GM12878 (cell line): ENCODE measurements around the gene SLC23A2. TPM values are rescaled to one million over a fixed set of nuclear protein-coding genes. Genes with fewer than 3 reads are reported as not detected.

Source experiments
- ATAC-seq: fragments of 200-7000 bp; cut with Tn5 transposase; 3 replicates; pipeline ENCODE4 v1.9.1; 2020; ENCODE audit warnings: mild to moderate bottlenecking, moderate library complexity
- BruUV-seq: library from RNA; stranded (reverse); fragments of 400-500 nt; replicated peaks from 2 replicates; lab custom pipeline; 2021; lab: Mats Ljungman, UMichigan
- CTCF ChIA-PET: fragments of 300-600 bp; sonication (Branson Sonifier 250); formaldehyde crosslinking; extraction: SDS; loops from one replicate; lab custom pipeline; 2021; ENCODE audit warnings: inconsistent platforms; lab: Yijun Ruan, JAX
- POLR2A ChIA-PET: fragments of 350-600 bp; formaldehyde crosslinking; extraction: SDS; loops from one replicate; lab custom pipeline; 2021; ENCODE audit warnings: inconsistent platforms; lab: Charles Lee
- RAD21 ChIA-PET: fragments of 300-600 bp; sonication (Branson Sonifier 250); formaldehyde crosslinking; loops from one replicate; lab custom pipeline; 2023; ENCODE audit warnings: antibody characterized with exemption; ENCODE audit not compliant: unreplicated experiment; lab: Charles Lee
- SMC1A ChIA-PET: fragments of 300-600 bp; sonication (Branson Sonifier 250); formaldehyde crosslinking; loops from one replicate; lab custom pipeline; 2023; ENCODE audit not compliant: unreplicated experiment, uncharacterized antibody; lab: Charles Lee
- DNase-seq: peaks from one replicate; pipeline ENCODE4 v3.0.0-alpha.2; 2011; ENCODE audit warnings: low read depth, low spot score
- FAIRE-seq: peaks from 3 replicates; lab custom pipeline; 2011; peaks lifted over from hg19 to GRCh38; lab: Jason Lieb, UNC
- H2AFZ ChIP-seq: 2 replicates; pipeline ENCODE4 v1.6.0; 2011; ENCODE audit warnings: low read depth, low read length, control low read depth; ENCODE audit not compliant: control insufficient read depth
- H3K27ac ChIP-seq: 2 replicates; pipeline ENCODE4 v1.5.1; 2011; ENCODE audit warnings: control low read depth; ENCODE audit not compliant: control insufficient read depth, insufficient read depth
- H3K27me3 ChIP-seq, 2 experiments: replicated peaks in 1 of 2; 2 replicates each; pipeline versions ENCODE4 v1.6.0 to v1.6.1; 2011; ENCODE audit warnings: low read length in 1 of 2; ENCODE audit not compliant: control insufficient read depth in 2 of 2, insufficient read depth in 2 of 2
- H3K36me3 ChIP-seq, 2 experiments: 2 replicates each; pipeline ENCODE4 v1.5.1; 2011; ENCODE audit warnings: low read length in 1 of 2; ENCODE audit not compliant: control insufficient read depth in 2 of 2, insufficient read depth in 2 of 2
- H3K4me1 ChIP-seq: 2 replicates; pipeline ENCODE4 v1.6.1; 2011; ENCODE audit warnings: mild to moderate bottlenecking, low read length, moderate library complexity, mixed read lengths; ENCODE audit not compliant: control insufficient read depth, insufficient read depth
- H3K4me2 ChIP-seq: 2 replicates; pipeline ENCODE4 v1.6.0; 2011; ENCODE audit warnings: control low read depth; ENCODE audit not compliant: control insufficient read depth, insufficient read depth
- H3K4me3 ChIP-seq: fragments of 200-600 bp; sonication (generic); 2 replicates; pipeline ENCODE4 v1.5.1; 2016
- H3K79me2 ChIP-seq: 2 replicates; pipeline ENCODE4 v1.6.0; 2011; ENCODE audit warnings: low read length; ENCODE audit not compliant: control insufficient read depth, insufficient read depth
- H3K9ac ChIP-seq: 2 replicates; pipeline ENCODE4 v1.8.0; 2011; ENCODE audit warnings: low read length, control low read depth, mixed read lengths; ENCODE audit not compliant: control insufficient read depth, insufficient read depth
- H3K9me3 ChIP-seq: replicated peaks from 3 replicates; pipeline ENCODE4 v1.5.1; 2011; ENCODE audit warnings: mild to moderate bottlenecking, low read length; ENCODE audit not compliant: control insufficient read depth, insufficient read depth
- H4K20me1 ChIP-seq: 2 replicates; pipeline ENCODE4 v1.6.0; 2011; ENCODE audit not compliant: control insufficient read depth, insufficient read depth
- FOS ChIP-seq: IDR thresholded peaks from 3 replicates; pipeline ENCODE4 v1.6.1; 2011; ENCODE audit warnings: borderline replicate concordance; ENCODE audit not compliant: insufficient read length; ENCODE audit errors: extremely low read depth
- GATAD2B ChIP-seq: fragments of 450-650 bp; conservative IDR thresholded peaks from 2 replicates; pipeline ENCODE4 v1.6.1; 2017; ENCODE audit warnings: low read depth, mild to moderate bottlenecking, moderate library complexity
- IKZF1 ChIP-seq: fragments of 450-650 bp; conservative IDR thresholded peaks from 2 replicates; pipeline ENCODE4 v1.6.1; 2017; ENCODE audit warnings: antibody characterized with exemption, mild to moderate bottlenecking
- LARP7 ChIP-seq: fragments of 450-650 bp; IDR thresholded peaks from 2 replicates; pipeline ENCODE4 v1.6.1; 2017; ENCODE audit warnings: mild to moderate bottlenecking
- NFYA ChIP-seq: IDR thresholded peaks from 2 replicates; pipeline ENCODE4 v1.6.1; 2011; ENCODE audit warnings: low read depth, mild to moderate bottlenecking, low read length, improper control_type of control experiment, borderline replicate concordance
- NR2C2 ChIP-seq: IDR thresholded peaks from 2 replicates; pipeline ENCODE4 v1.6.1; 2011; ENCODE audit warnings: borderline replicate concordance, low read depth; ENCODE audit not compliant: control insufficient read depth, insufficient read length
- SREBF2 ChIP-seq: IDR thresholded peaks from 2 replicates; pipeline ENCODE4 v1.6.1; 2012; ENCODE audit warnings: mild to moderate bottlenecking, low read length
- WRNIP1 ChIP-seq: IDR thresholded peaks from 2 replicates; pipeline ENCODE4 v1.6.1; 2011; ENCODE audit warnings: low read depth, low read length, improper control_type of control experiment, borderline replicate concordance
- ZNF217 ChIP-seq: fragments of 450-650 bp; IDR thresholded peaks from 2 replicates; pipeline ENCODE4 v1.6.1; 2017; ENCODE audit warnings: antibody characterized with exemption, mild to moderate bottlenecking
- ZSCAN29 ChIP-seq: fragments of 450-650 bp; IDR thresholded peaks from 2 replicates; pipeline ENCODE4 v1.6.1; 2017; ENCODE audit warnings: mild to moderate bottlenecking, moderate library complexity
- WGBS: methylation state at CpG from one replicate; pipeline ENCODE4 v1.1.6; 2016; ENCODE audit warnings: low lambda C conversion rate; ENCODE audit not compliant: insufficient replicate concordance, insufficient coverage; ENCODE audit errors: missing lambda C conversion rate; 5-methylcytosine and 5-hydroxymethylcytosine counted together
- in situ Hi-C: fragments of 300-500 bp; cut with MboI; formaldehyde crosslinking; loops from 9 replicates; pipeline ENCODE4 v1.14.3; 2018; ENCODE audit warnings: mixed read lengths
- intact Hi-C: fragments of 100-400 bp; cut with micrococcal nuclease; formaldehyde crosslinking; loops from one replicate; pipeline ENCODE4 v1.14.2; 2022; ENCODE audit not compliant: unreplicated experiment
- polyA plus RNA-seq, 11 experiments: library from polyadenylated mRNA; depleted of rRNA in 4 of 11; unstranded in 6 of 11; stranded (reverse) in 5 of 11; fragments of >200 nt; fragmentation: Nextera tagmentation in 4 of 11; fragmentation: Illumina TruSeq in 1 of 11; extraction: Ambion mirVana in 4 of 11; extraction: Trizol in 1 of 11; gene quantifications; 1 replicate in 1 of 11; 2 replicates in 10 of 11; pipeline versions ENCODE4 v1.2.1 to v1.2.3, GENCODE V29; 2011 to 2016; ENCODE audit warnings: inconsistent platforms in 2 of 11, missing spikeins in 2 of 11, low read depth in 1 of 11
- total RNA-seq, 4 experiments: library from RNA; depleted of rRNA in 3 of 4; stranded (reverse); fragments of >200 nt in 3 of 4; fragmentation: Illumina TruSeq in 1 of 4; extraction: Trizol in 1 of 4; gene quantifications; 2 replicates each; pipeline versions ENCODE4 v1.2.1 to v1.2.3, GENCODE V29; 2013 to 2021
- TF ChIP-seq, protein P1 (sequence below): fragments of 450-650 bp; formaldehyde crosslinking; IDR thresholded peaks from 2 replicates; pipeline ENCODE4 v1.4.0; 2022; ENCODE audit warnings: mild to moderate bottlenecking, moderate library complexity
- TF ChIP-seq, protein P2 (sequence below): fragments of 450-650 bp; IDR thresholded peaks from 2 replicates; pipeline ENCODE4 v1.6.1; 2017; ENCODE audit warnings: borderline replicate concordance

The SLC23A2 gene
- total and polyA plus RNA-seq, 10 of the 15 experiments (the other 5 are each of a cell fraction or from before 2014, with no cell fraction given): 4.4 to 56.1 (median 35.5) TPM

DNA sequence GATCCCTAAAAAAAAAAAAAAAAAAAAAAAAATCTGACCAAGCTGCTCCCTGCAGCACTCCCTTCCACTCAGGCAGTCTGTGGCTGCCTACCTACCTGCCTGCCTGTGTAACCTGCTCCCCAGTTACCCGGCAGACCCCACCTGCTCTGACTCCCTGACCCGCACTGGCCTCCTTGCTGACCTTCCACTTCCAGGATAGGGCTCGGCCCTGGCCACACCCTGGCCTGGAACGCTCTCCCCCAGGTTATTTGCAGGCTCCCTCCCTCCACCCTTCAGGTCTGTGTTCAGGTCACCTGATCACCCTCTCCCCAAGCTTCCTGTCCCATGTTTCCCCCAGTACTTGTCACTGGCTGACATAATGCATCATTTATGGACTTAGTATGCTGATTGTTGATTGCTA is 134.3 kb downstream of the SLC23A2 start (continued):
- TF ChIP-seq, protein P1, sequence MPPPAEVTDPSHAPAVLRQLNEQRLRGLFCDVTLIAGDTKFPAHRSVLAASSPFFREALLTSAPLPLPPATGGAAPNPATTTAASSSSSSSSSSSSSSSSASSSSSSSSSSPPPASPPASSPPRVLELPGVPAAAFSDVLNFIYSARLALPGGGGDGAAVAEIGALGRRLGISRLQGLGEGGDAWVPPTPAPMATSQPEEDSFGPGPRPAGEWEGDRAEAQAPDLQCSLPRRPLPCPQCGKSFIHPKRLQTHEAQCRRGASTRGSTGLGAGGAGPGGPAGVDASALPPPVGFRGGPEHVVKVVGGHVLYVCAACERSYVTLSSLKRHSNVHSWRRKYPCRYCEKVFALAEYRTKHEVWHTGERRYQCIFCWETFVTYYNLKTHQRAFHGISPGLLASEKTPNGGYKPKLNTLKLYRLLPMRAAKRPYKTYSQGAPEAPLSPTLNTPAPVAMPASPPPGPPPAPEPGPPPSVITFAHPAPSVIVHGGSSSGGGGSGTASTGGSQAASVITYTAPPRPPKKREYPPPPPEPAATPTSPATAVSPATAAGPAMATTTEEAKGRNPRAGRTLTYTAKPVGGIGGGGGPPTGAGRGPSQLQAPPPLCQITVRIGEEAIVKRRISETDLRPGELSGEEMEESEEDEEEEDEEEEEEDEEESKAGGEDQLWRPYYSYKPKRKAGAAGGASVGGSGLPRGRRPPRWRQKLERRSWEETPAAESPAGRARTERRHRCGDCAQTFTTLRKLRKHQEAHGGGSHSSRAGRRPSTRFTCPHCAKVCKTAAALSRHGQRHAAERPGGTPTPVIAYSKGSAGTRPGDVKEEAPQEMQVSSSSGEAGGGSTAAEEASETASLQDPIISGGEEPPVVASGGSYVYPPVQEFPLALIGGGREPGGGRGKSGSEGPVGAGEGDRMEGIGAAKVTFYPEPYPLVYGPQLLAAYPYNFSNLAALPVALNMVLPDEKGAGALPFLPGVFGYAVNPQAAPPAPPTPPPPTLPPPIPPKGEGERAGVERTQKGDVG (CRISPR knock-in tag): no peak
- no peak for TF ChIP-seq ZNF217
- TF ChIP-seq, all 136 proteins: peak for 0

DNA sequence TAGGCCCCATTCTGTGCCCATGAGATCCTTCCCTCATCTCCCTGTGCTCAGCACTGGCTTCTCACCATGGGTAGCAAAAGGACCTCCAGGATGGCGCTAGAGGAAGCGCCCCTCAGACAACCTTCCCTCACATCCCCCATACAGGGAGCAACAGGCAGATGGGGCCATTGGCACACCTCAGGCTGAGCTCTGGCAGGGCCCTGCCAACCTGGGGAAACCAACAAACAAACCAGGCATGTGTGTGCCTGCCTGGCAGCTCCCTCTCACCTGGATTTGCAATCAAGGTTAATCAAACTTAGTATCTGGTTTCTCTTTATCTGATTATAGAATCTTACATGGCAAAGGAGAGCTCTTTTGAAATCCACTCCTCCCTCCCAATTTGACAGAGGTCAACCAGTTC is 134.9 kb downstream of the SLC23A2 start:
- Histone ChIP-seq H3K4me3 (no peak overlapping the region), H3K27ac (no peak overlapping the region), H3K4me1 (no peaks in the 10 kb centered on the region), H3K4me2 (no peak overlapping the region), H3K79me2 (no peaks in the 10 kb centered on the region), H3K9ac (no peak overlapping the region), H3K36me3 (peaks cover 0 to 20% of the 10 kb centered on the region in 2 experiments; a peak in 3 of 4 replicates), H3K27me3 (no peaks in the 10 kb centered on the region), H4K20me1 (no peaks in the 10 kb centered on the region), H2AFZ (no peak overlapping the region), H3K9me3 (no peaks in the 10 kb centered on the region)
- TF ChIP-seq NFYA: no peak
- TF ChIP-seq SREBF2: no peak
- TF ChIP-seq ZSCAN29: no peak
- TF ChIP-seq WRNIP1: no peak
- no peak for TF ChIP-seq NR2C2
- TF ChIP-seq LARP7: no peak
- TF ChIP-seq FOS: no peak
- TF ChIP-seq GATAD2B: no peak
- TF ChIP-seq, protein P1 (CRISPR knock-in tag): no peak
- TF ChIP-seq, protein P2, sequence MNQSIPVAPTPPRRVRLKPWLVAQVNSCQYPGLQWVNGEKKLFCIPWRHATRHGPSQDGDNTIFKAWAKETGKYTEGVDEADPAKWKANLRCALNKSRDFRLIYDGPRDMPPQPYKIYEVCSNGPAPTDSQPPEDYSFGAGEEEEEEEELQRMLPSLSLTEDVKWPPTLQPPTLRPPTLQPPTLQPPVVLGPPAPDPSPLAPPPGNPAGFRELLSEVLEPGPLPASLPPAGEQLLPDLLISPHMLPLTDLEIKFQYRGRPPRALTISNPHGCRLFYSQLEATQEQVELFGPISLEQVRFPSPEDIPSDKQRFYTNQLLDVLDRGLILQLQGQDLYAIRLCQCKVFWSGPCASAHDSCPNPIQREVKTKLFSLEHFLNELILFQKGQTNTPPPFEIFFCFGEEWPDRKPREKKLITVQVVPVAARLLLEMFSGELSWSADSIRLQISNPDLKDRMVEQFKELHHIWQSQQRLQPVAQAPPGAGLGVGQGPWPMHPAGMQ: no peak
- TF ChIP-seq IKZF1: no peak
- TSS peak; percentile 48 for BruUV-seq
- ChIA-PET POLR2A (no interaction called here), CTCF (no interaction called here), RAD21 (no interaction called here), SMC1A (interaction anchor here (1.4 kb wide), 1 partner anchor 10 kb away, joined by 4 read pairs; no protein-coding TSS in a partner anchor)
- 96% methylated on average over 2 of the region's 2 CpGs for WGBS
- in situ Hi-C loops (no loop called here), intact Hi-C loops (no loop called here)
- FAIRE-seq (no peak), DNase-seq (no peak), ATAC-seq (no peak)
